H1 (cell line): Measurements from ENCODE around the gene REM2. TPM values are rescaled to one million over a fixed set of nuclear protein-coding genes. Genes with fewer than 3 reads are reported as not detected.

Experiments used
- CTCF ChIA-PET: fragments of 300-600 bp; sonication (Branson Sonifier 250); formaldehyde crosslinking; loops from one replicate; lab custom pipeline; 2021; ENCODE audit not compliant: partially characterized antibody; lab: Charles Lee
- POLR2A ChIA-PET: fragments of 300-600 bp; sonication (Branson Sonifier 250); formaldehyde crosslinking; loops from one replicate; lab custom pipeline; 2021; ENCODE audit warnings: inconsistent platforms; ENCODE audit not compliant: partially characterized antibody; lab: Charles Lee
- DNase-seq, 2 experiments: peaks; one replicate each; pipeline versions ENCODE4 v3.0.0 to v3.0.0-alpha.2; 2010 to 2022; ENCODE audit warnings: low spot score in 2 of 2, low read depth in 1 of 2, mixed read lengths in 1 of 2
- FAIRE-seq: peaks from 2 replicates; lab custom pipeline; 2011; peaks lifted over from hg19 to GRCh38; lab: Jason Lieb, UNC
- H2AFZ ChIP-seq: 2 replicates; pipeline ENCODE4 v1.8.1; 2012; ENCODE audit warnings: low read length, inconsistent platforms
- H2AK5ac ChIP-seq: 2 replicates; pipeline ENCODE4 v1.6.1; 2013; ENCODE audit warnings: low read depth, low read length
- H2BK120ac ChIP-seq: replicated peaks from 2 replicates; pipeline ENCODE3; 2013; ENCODE audit warnings: low read depth, low read length, inconsistent platforms
- H2BK12ac ChIP-seq: 2 replicates; pipeline ENCODE4 v1.6.1; 2013; ENCODE audit warnings: low read depth, low read length
- H2BK15ac ChIP-seq: 2 replicates; pipeline ENCODE4 v1.6.1; 2013; ENCODE audit warnings: low read length
- H2BK20ac ChIP-seq: 2 replicates; pipeline ENCODE4 v1.6.1; 2013; ENCODE audit warnings: low read length
- H2BK5ac ChIP-seq: 2 replicates; pipeline ENCODE4 v1.6.1; 2013; ENCODE audit warnings: low read depth, low read length
- H3K14ac ChIP-seq: 2 replicates; pipeline ENCODE4 v1.6.1; 2013; ENCODE audit warnings: inconsistent platforms; ENCODE audit not compliant: insufficient read length
- H3K18ac ChIP-seq: 2 replicates; pipeline ENCODE4 v1.6.1; 2013; ENCODE audit warnings: low read length; ENCODE audit errors: extremely low read depth
- H3K23ac ChIP-seq: 2 replicates; pipeline ENCODE4 v1.6.1; 2013; ENCODE audit warnings: inconsistent platforms; ENCODE audit not compliant: insufficient read length
- H3K23me2 ChIP-seq: 2 replicates; pipeline ENCODE4 v1.6.1; 2013; ENCODE audit warnings: low read depth, low read length
- H3K27ac ChIP-seq: 2 replicates; pipeline ENCODE4 v1.6.1; 2011; ENCODE audit warnings: low read depth, low read length, inconsistent platforms
- H3K27me3 ChIP-seq, 4 experiments: replicated peaks in 1 of 4; 1 replicate in 1 of 4; 2 replicates in 3 of 4; pipeline versions ENCODE4 v1.6.1 to v1.8.1; 2011 to 2013; ENCODE audit warnings: low read length in 3 of 4, mild to moderate bottlenecking in 3 of 4, inconsistent platforms in 2 of 4, mixed read lengths in 2 of 4, moderate library complexity in 1 of 4; ENCODE audit not compliant: control insufficient read depth in 3 of 4, insufficient read depth in 3 of 4; ENCODE audit errors: extremely low read depth in 1 of 4
- H3K36me3 ChIP-seq, 4 experiments: 2 replicates each; pipeline versions ENCODE4 v1.6.1 to v1.8.1; 2011 to 2013; ENCODE audit warnings: mild to moderate bottlenecking in 4 of 4, low read length in 3 of 4, moderate library complexity in 2 of 4, control low read depth in 1 of 4, inconsistent platforms in 1 of 4; ENCODE audit not compliant: insufficient read depth in 4 of 4, control insufficient read depth in 2 of 4
- H3K4ac ChIP-seq: replicated peaks from 2 replicates; pipeline ENCODE3; 2013; ENCODE audit warnings: low read length, low read depth, mixed read lengths, inconsistent platforms; ENCODE audit not compliant: insufficient read length
- H3K4me1 ChIP-seq, 4 experiments: replicated peaks in 1 of 4; 1 replicate in 1 of 4; 2 replicates in 3 of 4; pipeline versions ENCODE4 v1.6.1 to v1.8.1; 2011 to 2013; ENCODE audit warnings: low read length in 3 of 4, inconsistent platforms in 2 of 4, mixed read lengths in 1 of 4; ENCODE audit not compliant: insufficient read depth in 4 of 4, control insufficient read depth in 3 of 4
- H3K4me2 ChIP-seq, 2 experiments: 2 replicates each; pipeline versions ENCODE4 v1.6.1 to v1.8.1; 2011 to 2013; ENCODE audit warnings: low read depth in 2 of 2, low read length in 2 of 2, control low read depth in 1 of 2, inconsistent platforms in 1 of 2, mild to moderate bottlenecking in 1 of 2; ENCODE audit not compliant: insufficient read depth in 1 of 2
- H3K4me3 ChIP-seq, 4 experiments: fragments of 200-600, 300-600 bp in 1 of 4; sonication (generic), shearing (Covaris generic), sonication (Bioruptor Twin) in 1 of 4; 2 replicates each; pipeline versions ENCODE4 v1.5.1 to v1.8.1; 2011 to 2016; ENCODE audit warnings: low read length in 4 of 4, low read depth in 3 of 4, control low read depth in 2 of 4, inconsistent platforms in 2 of 4, mild to moderate bottlenecking in 2 of 4, mixed read lengths in 1 of 4, moderate library complexity in 1 of 4; ENCODE audit not compliant: insufficient read depth in 2 of 4; ENCODE audit errors: extremely low read depth in 1 of 4
- H3K56ac ChIP-seq: replicated peaks from 2 replicates; pipeline ENCODE3; 2013; ENCODE audit warnings: low read depth, mild to moderate bottlenecking, mixed read lengths, low read length, inconsistent platforms; ENCODE audit not compliant: insufficient read length
- H3K79me1 ChIP-seq: 2 replicates; pipeline ENCODE4 v1.6.1; 2013; ENCODE audit warnings: low read depth, low read length, control low read depth
- H3K79me2 ChIP-seq, 2 experiments: 2 replicates each; pipeline versions ENCODE4 v1.6.1 to v1.8.1; 2012 to 2013; ENCODE audit warnings: low read length in 2 of 2, mild to moderate bottlenecking in 2 of 2, inconsistent platforms in 1 of 2; ENCODE audit not compliant: insufficient read depth in 2 of 2, control insufficient read depth in 1 of 2
- H3K9ac ChIP-seq, 4 experiments: replicated peaks in 1 of 4; 1 replicate in 1 of 4; 2 replicates in 3 of 4; pipeline versions ENCODE4 v1.6.1 to v1.8.1; 2011 to 2013; ENCODE audit warnings: low read depth in 3 of 4, low read length in 3 of 4, control low read depth in 2 of 4, mild to moderate bottlenecking in 2 of 4, moderate library complexity in 2 of 4, inconsistent platforms in 1 of 4; ENCODE audit errors: extremely low read depth in 1 of 4
- H3K9me3 ChIP-seq, 2 experiments: 2 replicates each; pipeline versions ENCODE4 v1.6.1 to v1.8.1; 2012 to 2013; ENCODE audit warnings: mild to moderate bottlenecking in 2 of 2, moderate library complexity in 2 of 2, control low read depth in 1 of 2, inconsistent platforms in 1 of 2, low read depth in 1 of 2, low read length in 1 of 2, mixed read lengths in 1 of 2; ENCODE audit not compliant: insufficient read depth in 2 of 2
- H4K20me1 ChIP-seq, 2 experiments: replicated peaks in 1 of 2; 2 replicates each; pipeline versions ENCODE3 to v1.8.1; 2011 to 2013; ENCODE audit warnings: inconsistent platforms in 2 of 2, low read length in 2 of 2, mild to moderate bottlenecking in 1 of 2; ENCODE audit not compliant: insufficient read depth in 2 of 2, control insufficient read depth in 1 of 2
- H4K5ac ChIP-seq: 2 replicates; pipeline ENCODE4 v1.6.1; 2013; ENCODE audit warnings: low read length, low read depth, mixed read lengths, inconsistent platforms; ENCODE audit not compliant: insufficient read length
- H4K8ac ChIP-seq: 2 replicates; pipeline ENCODE4 v1.8.0; 2013; ENCODE audit warnings: mild to moderate bottlenecking, moderate library complexity, low read length, inconsistent platforms; ENCODE audit not compliant: insufficient read depth; ENCODE audit errors: extremely low read depth
- H4K91ac ChIP-seq: replicated peaks from 2 replicates; pipeline ENCODE3; 2013; ENCODE audit warnings: low read length, mixed read lengths, inconsistent platforms; ENCODE audit not compliant: insufficient read length
- EP300 ChIP-seq, 2 experiments: IDR thresholded peaks; 1 replicate in 1 of 2; 2 replicates in 1 of 2; pipeline ENCODE4 v1.6.1; 2011 to 2012; ENCODE audit warnings: low read depth in 2 of 2, low read length in 2 of 2, mild to moderate bottlenecking in 2 of 2, borderline replicate concordance in 1 of 2, inconsistent platforms in 1 of 2, moderate library complexity in 1 of 2
- PHF8 ChIP-seq: fragments of 200-600 bp; sonication (generic); conservative IDR thresholded peaks from 2 replicates; pipeline ENCODE4 v1.7.1; 2012; ENCODE audit warnings: low read depth, mild to moderate bottlenecking, inconsistent platforms, low read length, moderate library complexity
- SIN3A ChIP-seq, 2 experiments: IDR thresholded peaks in 1 of 2; conservative IDR thresholded peaks in 1 of 2; 2 replicates each; pipeline ENCODE4 v1.6.1; 2011 to 2012; ENCODE audit warnings: low read length in 2 of 2, improper control_type of control experiment in 1 of 2, low read depth in 1 of 2, mild to moderate bottlenecking in 1 of 2
- TBP ChIP-seq: IDR thresholded peaks from 2 replicates; pipeline ENCODE4 v1.6.1; 2011; ENCODE audit warnings: low read depth, low read length, improper control_type of control experiment
- WGBS, 2 experiments: shearing (Covaris generic) in 1 of 2; methylation state at CpG; one replicate each; pipeline versions ENCODE4 v1.1.6 to v1.1.7; 2013 to 2015; ENCODE audit warnings: low lambda C conversion rate in 2 of 2, mixed read lengths in 2 of 2, inconsistent platforms in 1 of 2, low coverage in 1 of 2, missing lambda C conversion rate in 1 of 2; ENCODE audit not compliant: insufficient replicate concordance in 2 of 2, insufficient coverage in 1 of 2, insufficient read length in 1 of 2; ENCODE audit errors: extremely low coverage in 1 of 2, missing lambda C conversion rate in 1 of 2; 5-methylcytosine and 5-hydroxymethylcytosine counted together
- polyA plus RNA-seq, 7 experiments: library from polyadenylated mRNA; depleted of rRNA in 3 of 7; stranded (reverse) in 5 of 7; unstranded in 2 of 7; fragments of >200 nt in 5 of 7; fragments of 200-250 nt in 2 of 7; gene quantifications; 1 replicate in 5 of 7; 2 replicates in 1 of 7; 4 replicates in 1 of 7; pipeline versions ENCODE4 v1.2.1 to v1.2.3, GENCODE V29; 2011 to 2013; ENCODE audit warnings: missing spikeins in 2 of 7, mixed read lengths in 2 of 7
- total RNA-seq: library from RNA; stranded (reverse); fragmentation: NEBNext Ultra II Directional; extraction: Animal tissue kit (Norgen Biotek cat#: 25700); gene quantifications from 2 replicates; pipeline ENCODE4 v1.2.1, GENCODE V29; 2021
- TF ChIP-seq, protein P1 (sequence below), 3 experiments: IDR thresholded peaks; 1 replicate in 2 of 3; 2 replicates in 1 of 3; pipeline versions ENCODE4 v1.5.1 to v1.6.1; 2011; ENCODE audit warnings: low read length in 3 of 3, mild to moderate bottlenecking in 3 of 3, inconsistent platforms in 2 of 3, low read depth in 1 of 3, moderate library complexity in 1 of 3; ENCODE audit not compliant: insufficient read depth in 1 of 3; ENCODE audit errors: control extremely low read depth in 1 of 3

REM2 gene
- total and polyA plus RNA-seq, 2 of the 8 experiments (the other 6 are each of a cell fraction or from before 2014, with no cell fraction given): 1.00 to 1.1 TPM

DNA sequence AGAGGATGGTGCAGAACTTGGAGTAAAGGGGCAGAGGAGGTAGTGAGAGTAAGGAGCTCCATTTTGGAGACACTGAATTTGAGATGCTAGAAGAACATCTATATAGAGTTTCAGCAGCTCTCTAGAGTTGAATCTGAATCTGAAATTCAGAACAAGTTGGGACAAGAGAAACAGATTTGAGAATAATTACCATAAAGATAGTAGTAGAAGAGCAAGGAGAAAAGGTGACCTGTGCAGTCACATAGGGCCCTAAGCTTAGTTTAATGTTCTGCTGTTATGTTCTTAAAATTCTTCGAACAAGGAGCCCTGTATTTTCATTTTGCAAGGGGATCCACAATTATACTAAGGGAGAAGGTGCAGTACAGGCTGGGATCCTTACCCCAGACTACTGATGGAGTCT, 7.4 kb downstream of the REM2 start:
- peaks cover 3% of the 10 kb centered on the region; the same call in 1 of the 2 replicates for H3K79me1 ChIP-seq
- no peak overlapping the region for H4K5ac ChIP-seq
- no peak overlapping the region for H3K18ac ChIP-seq
- no peak overlapping the region for H3K14ac ChIP-seq
- no peak overlapping the region for H2BK120ac ChIP-seq
- H3K4me1 ChIP-seq: peaks cover 0 to 7% (median 2%) of the 10 kb centered on the region in 4 experiments; a peak in 4 of 7 replicates
- H2BK20ac ChIP-seq: no peak overlapping the region
- no peak overlapping the region for H3K4me3 ChIP-seq
- no peak overlapping the region for H2AFZ ChIP-seq
- FAIRE-seq: no peak
- no peak overlapping the region for H3K23ac ChIP-seq
- no peak overlapping the region for H3K9ac ChIP-seq
- H4K91ac ChIP-seq: no peak overlapping the region
- H4K20me1 ChIP-seq: no peaks in the 10 kb centered on the region
- 80% methylated on average over 1 of the region's 1 CpG; no CpG with 5 or more reads in 1 of the 2 experiments for whole genome bisulfite sequencing, 2 experiments
- H2AK5ac ChIP-seq: no peak overlapping the region
- ChIA-PET POLR2A (interaction anchor here (1.0 to 1.6 kb wide), 5 partner anchors 8 to 30 kb away, joined by 3 to 5 read pairs (median 3); no protein-coding TSS in a partner anchor), CTCF (interaction anchor here (1.0 to 14.9 kb wide), 7 partner anchors 9 to 166 kb away, joined by 3 to 158 read pairs (median 12); partner anchors contain the start of gene LRP10)
- H2BK15ac ChIP-seq: no peak overlapping the region
- peaks cover 7% of the 10 kb centered on the region for H3K23me2 ChIP-seq
- no peaks in the 10 kb centered on the region for H3K79me2 ChIP-seq
- H3K4me2 ChIP-seq: no peak overlapping the region
- H2BK5ac ChIP-seq: no peak overlapping the region
- H4K8ac ChIP-seq: no peak overlapping the region
- no peaks in the 10 kb centered on the region for H3K36me3 ChIP-seq
- H3K56ac ChIP-seq: no peak overlapping the region
- peaks cover 0 to 10% (median 9%) of the 10 kb centered on the region in 4 experiments; a peak in 6 of 7 replicates for H3K27me3 ChIP-seq
- no peak overlapping the region for H3K4ac ChIP-seq
- no peak overlapping the region for H3K27ac ChIP-seq
- no peaks in the 10 kb centered on the region for H3K9me3 ChIP-seq
- no peak for DNase-seq
- no peak overlapping the region for H2BK12ac ChIP-seq
- TF ChIP-seq EP300 (IDR thresholded peaks at IDR 0.05; ENCODE audit: borderline replicate concordance in 1 of 2, low read depth in 2 of 2, low read length in 2 of 2) (no peak), PHF8 (no peak), SIN3A (conservative IDR thresholded peaks at IDR 0.05 in 1 of 2, IDR thresholded peaks at IDR 0.05 in 1 of 2; ENCODE audit: low read depth in 1 of 2, low read length in 2 of 2) (no peak), TBP (no peak)
- TF ChIP-seq, protein P1, sequence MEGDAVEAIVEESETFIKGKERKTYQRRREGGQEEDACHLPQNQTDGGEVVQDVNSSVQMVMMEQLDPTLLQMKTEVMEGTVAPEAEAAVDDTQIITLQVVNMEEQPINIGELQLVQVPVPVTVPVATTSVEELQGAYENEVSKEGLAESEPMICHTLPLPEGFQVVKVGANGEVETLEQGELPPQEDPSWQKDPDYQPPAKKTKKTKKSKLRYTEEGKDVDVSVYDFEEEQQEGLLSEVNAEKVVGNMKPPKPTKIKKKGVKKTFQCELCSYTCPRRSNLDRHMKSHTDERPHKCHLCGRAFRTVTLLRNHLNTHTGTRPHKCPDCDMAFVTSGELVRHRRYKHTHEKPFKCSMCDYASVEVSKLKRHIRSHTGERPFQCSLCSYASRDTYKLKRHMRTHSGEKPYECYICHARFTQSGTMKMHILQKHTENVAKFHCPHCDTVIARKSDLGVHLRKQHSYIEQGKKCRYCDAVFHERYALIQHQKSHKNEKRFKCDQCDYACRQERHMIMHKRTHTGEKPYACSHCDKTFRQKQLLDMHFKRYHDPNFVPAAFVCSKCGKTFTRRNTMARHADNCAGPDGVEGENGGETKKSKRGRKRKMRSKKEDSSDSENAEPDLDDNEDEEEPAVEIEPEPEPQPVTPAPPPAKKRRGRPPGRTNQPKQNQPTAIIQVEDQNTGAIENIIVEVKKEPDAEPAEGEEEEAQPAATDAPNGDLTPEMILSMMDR (IDR thresholded peaks at IDR 0.05; ENCODE audit: control extremely low read depth in 1 of 3, insufficient read depth in 1 of 3, low read depth in 1 of 3, low read length in 3 of 3): no peak
